ENCODE results near the gene DVL1.

- TF ChIP-seq NR0B2 (CRISPR knock-in tag; IDR thresholded peaks at IDR 0.05) (no peak), ZBTB21 (CRISPR knock-in tag; IDR thresholded peaks at IDR 0.05) (no peak), TAF1 (CRISPR knock-in tag; IDR thresholded peaks at IDR 0.05) (no peak), JUNB (CRISPR knock-in tag; IDR thresholded peaks at IDR 0.05; ENCODE audit: borderline replicate concordance) (no peak), THAP7 (CRISPR knock-in tag; IDR thresholded peaks at IDR 0.05) (no peak)
Observed at GRCh38 chr1:1322418-1322817, 26.8 kb downstream of the DVL1 start.

Measured in HepG2 (cell line).